ENCODE data around the gene ECE1. TPM values are rescaled to one million over a fixed set of nuclear protein-coding genes. Genes with fewer than 3 reads are reported as not detected.
A peak's percentile ranks its signal among the peaks of the same experiment; 100 is the strongest.

ECE1 gene
- total RNA-seq, 1 donor from 2014 or later = 37.2 TPM

- no peaks in the 10 kb centered on the region for H3K27me3 Mint-ChIP-seq
- H3K27ac Mint-ChIP-seq = peak overlapping the region; percentile 46
- peaks cover 3% of the 10 kb centered on the region for H3K36me3 Mint-ChIP-seq
- H3K9me3 Mint-ChIP-seq = no peaks in the 10 kb centered on the region
- H3K4me1 Mint-ChIP-seq (ENCODE audit: unreplicated experiment) = peaks cover 74% of the 10 kb centered on the region
- no peak for DNase-seq (ENCODE audit: extremely low spot score, unreplicated experiment)
- H3K4me3 Mint-ChIP-seq = peak overlapping the region; percentile 67
- TF ChIP-seq, protein P1, sequence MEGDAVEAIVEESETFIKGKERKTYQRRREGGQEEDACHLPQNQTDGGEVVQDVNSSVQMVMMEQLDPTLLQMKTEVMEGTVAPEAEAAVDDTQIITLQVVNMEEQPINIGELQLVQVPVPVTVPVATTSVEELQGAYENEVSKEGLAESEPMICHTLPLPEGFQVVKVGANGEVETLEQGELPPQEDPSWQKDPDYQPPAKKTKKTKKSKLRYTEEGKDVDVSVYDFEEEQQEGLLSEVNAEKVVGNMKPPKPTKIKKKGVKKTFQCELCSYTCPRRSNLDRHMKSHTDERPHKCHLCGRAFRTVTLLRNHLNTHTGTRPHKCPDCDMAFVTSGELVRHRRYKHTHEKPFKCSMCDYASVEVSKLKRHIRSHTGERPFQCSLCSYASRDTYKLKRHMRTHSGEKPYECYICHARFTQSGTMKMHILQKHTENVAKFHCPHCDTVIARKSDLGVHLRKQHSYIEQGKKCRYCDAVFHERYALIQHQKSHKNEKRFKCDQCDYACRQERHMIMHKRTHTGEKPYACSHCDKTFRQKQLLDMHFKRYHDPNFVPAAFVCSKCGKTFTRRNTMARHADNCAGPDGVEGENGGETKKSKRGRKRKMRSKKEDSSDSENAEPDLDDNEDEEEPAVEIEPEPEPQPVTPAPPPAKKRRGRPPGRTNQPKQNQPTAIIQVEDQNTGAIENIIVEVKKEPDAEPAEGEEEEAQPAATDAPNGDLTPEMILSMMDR (conservative IDR thresholded peaks at IDR 0.05) = no peak
Measured at GRCh38 chr1:21327566-21328323, 37.5 kb upstream of the ECE1 start.

DNA sequence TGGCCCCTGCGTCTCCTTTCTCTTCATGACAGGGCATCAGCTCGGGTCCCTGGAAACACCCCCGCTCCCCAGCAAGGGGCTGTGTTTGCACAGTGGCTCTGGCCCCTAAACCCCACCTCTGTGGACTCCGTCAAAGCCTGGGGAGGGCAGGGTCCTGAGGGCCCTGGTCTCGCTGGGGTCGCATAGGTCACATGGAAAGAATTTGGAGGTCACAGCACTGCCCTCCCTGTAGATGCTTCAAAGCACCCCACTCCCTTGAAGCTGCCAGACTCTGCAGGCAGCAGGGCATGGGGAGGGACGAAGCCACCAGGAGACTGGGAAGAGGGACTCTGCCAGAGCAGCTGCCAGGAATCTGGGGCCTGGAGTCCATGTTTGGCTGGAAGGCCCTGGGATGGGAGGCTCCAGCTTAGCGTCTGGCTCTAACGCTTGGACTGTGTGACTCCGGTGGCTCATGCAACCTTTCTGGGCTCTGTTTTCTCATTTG is 36.6 kb upstream of the ECE1 start:
- H3K4me3 Mint-ChIP-seq = peak overlapping the region; percentile 67
- peaks cover 3% of the 10 kb centered on the region for H3K36me3 Mint-ChIP-seq
- TF ChIP-seq, protein P1 (conservative IDR thresholded peaks at IDR 0.05) = no peak
- peaks cover 72% of the 10 kb centered on the region for H3K4me1 Mint-ChIP-seq (ENCODE audit: unreplicated experiment)
- no peaks in the 10 kb centered on the region for H3K27me3 Mint-ChIP-seq
- no peaks in the 10 kb centered on the region for H3K9me3 Mint-ChIP-seq
- peak overlapping the region; percentile 43 for H3K27ac Mint-ChIP-seq
- no peak for DNase-seq (ENCODE audit: extremely low spot score, unreplicated experiment)

- peak overlapping the region; percentile 91 for H3K27ac Mint-ChIP-seq
- peaks cover 68% of the 10 kb centered on the region for H3K4me1 Mint-ChIP-seq (ENCODE audit: unreplicated experiment)
- H3K27me3 Mint-ChIP-seq = no peaks in the 10 kb centered on the region
- no peak for DNase-seq (ENCODE audit: extremely low spot score, unreplicated experiment)
- H3K4me3 Mint-ChIP-seq = no peak overlapping the region
- H3K9me3 Mint-ChIP-seq = no peaks in the 10 kb centered on the region
- TF ChIP-seq, protein P1 (conservative IDR thresholded peaks at IDR 0.05) = no peak
- peaks cover 3% of the 10 kb centered on the region for H3K36me3 Mint-ChIP-seq
Measured at GRCh38 chr1:21325731-21326387, 35.6 kb upstream of the ECE1 start.

DNA sequence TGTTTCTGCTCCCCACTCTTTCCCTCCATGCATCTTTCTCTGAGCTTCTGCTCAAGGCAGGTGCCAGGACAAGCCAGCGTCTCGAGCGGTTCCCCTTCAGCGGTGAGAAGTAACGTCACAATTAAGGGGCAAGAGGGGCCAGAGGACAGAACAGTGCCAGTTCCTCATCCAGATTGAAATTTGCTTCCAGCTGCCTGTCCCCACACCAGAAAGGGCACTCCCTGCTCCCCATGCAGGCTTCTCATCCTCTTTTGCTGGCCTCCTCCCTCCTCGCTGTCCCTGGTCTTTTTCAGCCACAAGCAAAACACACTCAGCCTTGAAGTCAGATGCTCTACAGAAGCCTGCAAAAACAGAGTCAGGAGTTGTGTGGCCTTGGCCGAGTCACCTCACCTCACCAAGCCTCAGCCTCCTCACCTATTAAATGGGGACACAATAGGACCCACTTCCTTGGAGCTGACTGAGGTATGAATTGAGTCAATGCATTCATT is 35.0 kb upstream of the ECE1 start:
- H3K9me3 Mint-ChIP-seq = no peaks in the 10 kb centered on the region
- no peak overlapping the region for H3K4me3 Mint-ChIP-seq
- DNase-seq (ENCODE audit: extremely low spot score, unreplicated experiment) = no peak
- TF ChIP-seq, protein P1 (conservative IDR thresholded peaks at IDR 0.05) = no peak
- peaks cover 69% of the 10 kb centered on the region for H3K4me1 Mint-ChIP-seq (ENCODE audit: unreplicated experiment)
- peaks cover 3% of the 10 kb centered on the region for H3K36me3 Mint-ChIP-seq
- H3K27ac Mint-ChIP-seq = peak overlapping the region; percentile 91
- H3K27me3 Mint-ChIP-seq = no peaks in the 10 kb centered on the region

GRCh38 chr1:21324368-21325141 is 34.3 kb upstream of the ECE1 start:
- no peaks in the 10 kb centered on the region for H3K9me3 Mint-ChIP-seq
- peaks cover 3% of the 10 kb centered on the region for H3K36me3 Mint-ChIP-seq
- peaks cover 72% of the 10 kb centered on the region for H3K4me1 Mint-ChIP-seq (ENCODE audit: unreplicated experiment)
- no peak for DNase-seq (ENCODE audit: extremely low spot score, unreplicated experiment)
- TF ChIP-seq, protein P1 (conservative IDR thresholded peaks at IDR 0.05) = no peak
- peak overlapping the region; percentile 91 for H3K27ac Mint-ChIP-seq
- peak overlapping the region; percentile 33 for H3K4me3 Mint-ChIP-seq
- H3K27me3 Mint-ChIP-seq = no peaks in the 10 kb centered on the region

Data from type B pancreatic cell (in vitro differentiated cells).